Tibial artery (tissue), 4 donors: Measurements from ENCODE around the gene KREMEN2.

Source experiments
- DNase-seq, 2 donors: peaks; one replicate each; pipeline ENCODE4 v3.0.0-alpha.2; 2019
- H3K27ac ChIP-seq, 2 donors: fragments of 200-600 bp; sonication (generic) in 1 of 2; 1 replicate in 1 of 2; 2 replicates in 1 of 2; pipeline ENCODE4 v1.5.1; 2018 to 2019; ENCODE audit warnings: mild to moderate bottlenecking in 1 of 2
- H3K27me3 ChIP-seq, 2 donors: fragments of 200-600 bp; sonication (generic) in 1 of 2; one replicate each; pipeline versions ENCODE4 v1.5.1 to v1.6.0; 2016 to 2019
- H3K36me3 ChIP-seq, 3 donors: fragments of 200-600 bp; sonication (generic) in 2 of 3; one replicate each; pipeline ENCODE4 v1.5.1; 2016 to 2019; ENCODE audit warnings: mild to moderate bottlenecking in 2 of 3
- H3K4me1 ChIP-seq, 4 donors: fragments of 200-600 bp; sonication (generic) in 2 of 4; 1 replicate in 3 of 4; 2 replicates in 1 of 4; pipeline ENCODE4 v1.5.1; 2016 to 2019
- H3K4me3 ChIP-seq, 2 donors: fragments of 200-600 bp; sonication (generic) in 1 of 2; 1 replicate in 1 of 2; 2 replicates in 1 of 2; pipeline ENCODE4 v1.5.1; 2018 to 2019; ENCODE audit warnings: mild to moderate bottlenecking in 2 of 2
- H3K9me3 ChIP-seq, 3 donors: fragments of 200-600 bp; sonication (generic) in 1 of 3; one replicate each; pipeline ENCODE4 v1.5.1; 2016 to 2019
- CTCF ChIP-seq, 2 experiments: fragments of 200-600 bp in 1 of 2; fragments of 450-650 bp in 1 of 2; IDR thresholded peaks; one replicate each; pipeline ENCODE4 v1.5.1; 2017 to 2019; ENCODE audit warnings: antibody characterized with exemption in 2 of 2, mild to moderate bottlenecking in 1 of 2, moderate library complexity in 1 of 2
- intact Hi-C: fragments of 100-400 bp; cut with DNase I; formaldehyde crosslinking; loops from one replicate; pipeline ENCODE4 v1.15.0; 2023; ENCODE audit warnings: low total_unique reads

Gene KREMEN2

GRCh38 chr16:2967721-2968161 lies 3.7 kb downstream of the KREMEN2 start:
- Histone ChIP-seq H3K9me3 (no peaks in the 10 kb centered on the region), H3K27me3 (peaks cover 15 to 66% of the 10 kb centered on the region in 2 donors), H3K4me3 (no peak overlapping the region), H3K4me1 (peaks cover 8 to 75% (median 55%) of the 10 kb centered on the region in 4 donors), H3K27ac (no peak overlapping the region), H3K36me3 (no peaks in the 10 kb centered on the region)
- intact Hi-C loops = no loop called here
- no peak for DNase-seq
- TF ChIP-seq CTCF (IDR thresholded peaks at IDR 0.05) = no peak

GRCh38 chr16:2968368-2968737 lies 4.3 kb downstream of the KREMEN2 start:
- no peak for TF ChIP-seq CTCF (IDR thresholded peaks at IDR 0.05)
- peak overlapping the region; percentile 46 to 64 for H3K4me3 ChIP-seq
- peaks cover 8 to 69% (median 49%) of the 10 kb centered on the region in 4 donors for H3K4me1 ChIP-seq
- DNase-seq = no peak
- no peaks in the 10 kb centered on the region for H3K9me3 ChIP-seq
- peaks cover 12 to 60% of the 10 kb centered on the region in 2 donors for H3K27me3 ChIP-seq
- no peaks in the 10 kb centered on the region for H3K36me3 ChIP-seq
- intact Hi-C loops = no loop called here
- no peak overlapping the region for H3K27ac ChIP-seq

- Histone ChIP-seq H3K27me3 (peaks cover 10 to 55% of the 10 kb centered on the region in 2 donors), H3K4me3 (peak within 1 kb of the TSS; percentile 46 to 64), H3K4me1 (peaks cover 6 to 63% (median 43%) of the 10 kb centered on the region in 4 donors), H3K27ac (no peak within 1 kb of the TSS), H3K36me3 (no peaks in the 10 kb centered on the region), H3K9me3 (no peaks in the 10 kb centered on the region)
- intact Hi-C loops = no loop called here
- TF ChIP-seq CTCF (IDR thresholded peaks at IDR 0.05) = no peak
- DNase-seq = peak; percentile 73 to 85
These were observed 4.9 kb downstream of the KREMEN2 start, which contains the start of gene PAQR4 for GRCh38 chr16:2968738-2969544. PAQR4 (plus strand) TSS chr16:2969348; CDS start chr16:2969675, 327 bp downstream.

- DNase-seq = peak in 1 of 2 donors; percentile 38
- H3K36me3 ChIP-seq = no peaks in the 10 kb centered on the region
- H3K4me3 ChIP-seq = peak overlapping the region; percentile 46 to 64
- H3K27me3 ChIP-seq = peaks cover 7 to 53% of the 10 kb centered on the region in 2 donors
- H3K27ac ChIP-seq = no peak overlapping the region
- intact Hi-C loops = no loop called here
- no peaks in the 10 kb centered on the region for H3K9me3 ChIP-seq
- no peak for TF ChIP-seq CTCF (IDR thresholded peaks at IDR 0.05)
- peaks cover 0 to 54% (median 34%) of the 10 kb centered on the region in 4 donors for H3K4me1 ChIP-seq
These were observed 5.8 kb downstream of the KREMEN2 start for GRCh38 chr16:2969545-2970521.

GRCh38 chr16:2970563-2970962 lies 6.5 kb downstream of the KREMEN2 start:
- intact Hi-C loops = no loop called here
- TF ChIP-seq CTCF (IDR thresholded peaks at IDR 0.05) = no peak
- DNase-seq = no peak
- Histone ChIP-seq H3K27me3 (peaks cover 7 to 53% of the 10 kb centered on the region in 2 donors), H3K36me3 (no peaks in the 10 kb centered on the region), H3K27ac (no peak overlapping the region), H3K4me3 (no peak overlapping the region), H3K9me3 (no peaks in the 10 kb centered on the region), H3K4me1 (peaks cover 0 to 48% (median 30%) of the 10 kb centered on the region in 4 donors)
